ENCODE measurements around the gene PDE1C.

Gene PDE1C

DNA sequence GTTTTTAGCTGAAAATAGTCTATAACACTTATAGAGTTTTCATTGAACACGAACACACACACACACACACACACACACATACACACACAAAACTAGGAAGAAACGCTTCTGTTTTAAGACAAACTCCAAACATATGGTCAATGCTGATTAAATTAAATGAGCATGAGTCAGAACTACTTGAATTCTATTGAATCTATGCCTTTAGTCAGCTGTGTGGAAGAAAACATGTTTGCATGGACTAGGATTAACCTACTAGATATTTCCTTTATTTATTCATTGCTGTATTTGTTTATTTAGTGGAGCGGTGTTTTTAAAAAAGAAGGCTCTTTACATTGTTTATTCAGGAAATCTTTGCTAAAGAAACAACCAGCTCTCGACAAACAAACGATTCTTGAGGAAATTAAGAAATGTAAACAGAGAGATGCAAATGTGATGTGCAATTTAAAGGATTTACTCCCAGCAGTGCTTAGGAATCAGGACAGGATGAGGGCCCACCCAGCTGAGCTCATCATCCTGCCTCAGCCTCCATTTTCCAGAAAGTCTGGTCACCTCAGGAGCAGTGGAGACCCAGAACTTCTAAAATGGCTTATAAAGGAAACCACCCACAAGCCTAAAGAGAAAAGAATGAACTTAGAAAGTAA is 83.2 kb downstream of the PDE1C start:
- no peak for DNase-seq

DNA sequence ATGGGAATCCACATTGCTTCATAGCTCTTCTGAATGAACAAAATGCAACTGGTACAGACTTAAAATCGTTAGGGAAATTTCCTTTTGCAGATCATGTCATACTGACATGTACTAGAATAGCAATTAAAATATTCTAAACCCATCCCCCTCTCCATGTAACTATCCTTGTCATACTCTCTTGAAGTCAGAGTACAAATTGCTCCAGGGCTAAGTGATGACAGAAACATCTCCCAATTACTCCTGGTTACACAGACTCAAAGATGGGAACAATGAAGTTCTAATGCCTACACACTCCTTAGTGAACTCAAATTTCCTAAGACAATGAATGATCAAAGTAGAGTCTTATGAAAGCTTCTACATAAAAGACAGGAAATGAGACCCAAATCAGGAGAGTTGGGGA is 87.2 kb downstream of the PDE1C start:
- DNase-seq = no peak

DNA sequence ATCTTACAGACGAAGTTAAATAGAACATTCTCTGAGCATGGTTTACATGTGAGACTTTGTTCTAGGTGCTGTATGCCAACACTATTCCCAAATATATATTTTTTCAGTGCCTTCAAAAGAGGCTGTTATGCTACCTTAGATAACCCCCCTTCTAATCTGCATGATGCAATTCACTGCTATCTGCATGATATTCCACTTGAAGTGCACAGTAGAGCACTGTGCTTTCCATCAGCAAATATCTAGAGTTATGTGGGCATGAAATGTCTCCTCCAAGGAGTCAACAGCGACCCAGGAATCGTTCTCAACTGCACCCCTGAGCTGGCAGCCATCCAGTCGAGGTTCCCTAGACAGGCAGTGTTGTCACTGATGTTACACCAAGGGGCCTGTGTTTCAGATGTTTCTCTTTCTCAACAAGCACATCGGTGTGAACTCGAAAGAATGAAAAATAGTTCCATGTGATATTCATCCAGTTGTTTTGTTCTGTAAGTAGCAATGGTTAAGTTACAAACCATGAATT is 88.3 kb downstream of the PDE1C start:
- DNase-seq = no peak

DNA sequence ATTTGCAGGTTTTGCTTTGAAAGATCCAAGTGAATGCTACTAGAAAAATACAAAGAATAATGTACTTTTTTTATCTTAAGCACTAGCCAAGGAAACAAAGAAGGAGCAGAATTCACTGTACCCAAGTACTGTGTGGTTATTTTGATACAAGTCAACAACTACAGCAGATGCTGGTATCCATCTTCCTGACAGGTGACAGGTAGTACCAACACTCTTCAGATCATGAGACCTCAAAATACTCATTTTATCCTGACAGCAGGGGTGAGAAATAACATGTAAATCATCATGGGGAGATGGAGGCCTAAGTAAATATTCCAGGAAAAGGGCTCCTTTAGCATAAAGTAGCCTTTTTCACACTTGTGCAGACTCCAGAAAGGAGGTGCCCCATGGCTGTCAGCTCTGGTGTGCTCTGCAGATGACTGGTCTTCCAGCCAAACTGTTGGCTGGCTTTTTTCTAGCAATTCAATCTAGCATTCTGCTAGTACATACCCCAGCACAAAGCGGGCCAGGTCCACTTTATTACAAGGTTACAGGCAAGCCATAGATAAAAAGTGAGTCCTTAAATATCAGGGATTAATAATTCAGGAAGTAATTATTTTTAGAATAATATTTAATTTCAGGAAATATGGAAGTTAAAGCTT is 90.4 kb downstream of the PDE1C start:
- DNase-seq = no peak

DNA sequence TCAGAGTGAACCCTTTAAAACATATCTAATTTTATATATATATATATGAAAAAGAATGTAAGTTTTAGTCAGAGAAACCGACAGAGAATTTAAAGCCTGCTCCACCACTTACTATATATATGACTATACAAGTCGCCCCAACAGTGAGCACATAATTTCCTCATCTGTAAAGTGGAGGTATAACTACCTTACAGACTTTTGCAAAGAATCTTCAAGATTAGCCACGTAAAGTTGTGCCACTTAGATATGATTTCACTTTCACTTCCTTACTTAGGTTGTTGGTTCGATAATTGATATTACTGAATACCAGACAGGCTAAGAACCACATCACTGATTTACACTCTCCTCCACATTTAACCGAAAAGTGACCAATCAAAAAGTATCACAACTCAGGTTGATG is 94.7 kb downstream of the PDE1C start:
- no peak for DNase-seq

DNA sequence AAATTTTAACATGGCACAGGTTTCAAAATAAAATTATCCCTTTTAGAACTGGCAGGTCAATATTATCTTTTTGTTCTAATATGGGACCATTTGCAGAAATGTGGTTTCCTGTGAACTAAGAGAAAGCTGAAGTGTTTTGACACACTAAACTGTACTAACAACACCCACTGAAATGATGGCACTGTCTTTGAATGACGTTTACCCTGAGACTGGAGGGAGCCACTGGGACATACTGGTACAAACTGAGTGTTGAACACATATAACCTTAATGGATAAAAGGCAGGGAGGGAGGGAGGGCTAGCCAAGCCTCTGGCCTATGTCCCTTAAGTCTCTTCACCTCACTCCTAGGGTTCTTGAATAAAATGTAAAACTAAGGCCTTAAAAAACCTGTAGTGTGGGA is 95.9 kb downstream of the PDE1C start:
- DNase-seq = no peak

DNA sequence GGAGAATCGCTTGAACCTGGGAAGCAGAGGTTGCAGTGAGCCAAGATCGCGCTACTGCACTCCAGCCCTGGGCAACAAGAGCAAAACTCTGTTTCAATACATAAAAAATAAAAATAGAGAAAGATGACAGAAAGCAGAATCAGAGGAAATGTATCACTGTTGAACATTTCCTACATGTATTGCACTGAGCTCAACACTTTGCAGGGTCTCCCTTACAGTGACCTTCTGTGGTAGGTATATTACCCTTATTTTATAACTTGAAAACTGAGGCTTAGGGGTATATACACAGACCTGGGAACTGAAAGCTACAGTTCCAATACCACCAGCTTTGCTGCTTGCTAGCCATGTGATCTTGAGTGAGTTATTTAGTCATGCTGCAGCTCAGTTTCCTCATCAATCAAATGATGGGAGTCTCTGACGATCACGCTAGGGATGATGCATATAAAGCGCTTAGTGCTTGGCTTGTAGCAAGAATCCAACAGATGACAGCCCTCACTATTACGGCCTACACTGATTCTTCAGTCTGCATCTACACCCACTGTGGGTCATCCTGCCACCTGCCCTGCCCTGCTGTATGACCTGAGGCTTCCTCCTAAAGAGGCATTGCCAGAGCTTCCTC is 99.0 kb downstream of the PDE1C start:
- no peak for DNase-seq

DNA sequence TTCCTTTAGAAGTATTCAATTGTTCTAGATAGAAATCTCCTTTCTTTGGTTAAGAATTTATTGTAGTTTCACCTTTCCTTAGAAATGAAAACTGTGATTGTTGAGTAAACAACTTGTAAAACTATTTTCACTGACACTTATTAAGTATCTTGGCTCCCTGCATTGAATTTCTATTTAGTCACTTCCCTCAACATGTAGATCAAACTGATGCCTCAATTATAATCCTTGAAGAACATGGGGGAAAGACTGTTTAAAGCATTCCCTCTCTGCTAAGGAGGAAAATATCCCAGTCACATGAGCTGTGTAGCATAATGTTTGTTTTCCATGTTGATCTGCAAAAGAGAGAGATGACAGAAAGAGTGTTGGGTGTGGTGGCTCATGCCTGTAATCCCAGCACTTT is 99.7 kb downstream of the PDE1C start:
- DNase-seq = no peak

DNA sequence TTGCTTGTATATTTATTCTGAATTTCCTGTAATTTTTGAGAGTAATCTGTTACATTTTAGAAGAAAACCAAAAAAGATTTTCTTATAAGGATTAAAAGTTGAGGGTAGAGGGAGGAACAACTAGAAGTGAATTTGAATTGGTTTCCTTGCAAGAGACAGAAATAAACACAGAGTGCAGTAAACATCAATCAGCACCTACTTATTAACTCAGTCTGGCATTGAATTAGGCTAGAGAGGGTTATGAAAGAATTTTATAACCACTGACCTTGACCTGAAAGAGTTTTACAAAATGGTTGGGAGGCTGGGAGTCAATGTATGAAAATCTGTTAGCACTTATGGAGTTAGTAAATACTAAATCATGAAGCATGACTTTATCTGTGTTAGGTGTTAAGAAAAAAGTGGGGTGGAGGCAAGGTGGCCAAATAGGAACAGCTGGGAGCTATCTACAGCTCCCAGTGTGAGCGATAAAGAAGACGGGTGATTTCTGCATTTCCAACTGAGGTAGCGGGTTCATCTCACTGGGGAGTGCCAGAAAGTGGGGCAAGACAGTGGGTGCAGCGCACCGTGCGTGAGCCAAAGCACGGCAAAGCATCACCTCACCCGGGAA is 106.5 kb downstream of the PDE1C start:
- no peak for DNase-seq

DNA sequence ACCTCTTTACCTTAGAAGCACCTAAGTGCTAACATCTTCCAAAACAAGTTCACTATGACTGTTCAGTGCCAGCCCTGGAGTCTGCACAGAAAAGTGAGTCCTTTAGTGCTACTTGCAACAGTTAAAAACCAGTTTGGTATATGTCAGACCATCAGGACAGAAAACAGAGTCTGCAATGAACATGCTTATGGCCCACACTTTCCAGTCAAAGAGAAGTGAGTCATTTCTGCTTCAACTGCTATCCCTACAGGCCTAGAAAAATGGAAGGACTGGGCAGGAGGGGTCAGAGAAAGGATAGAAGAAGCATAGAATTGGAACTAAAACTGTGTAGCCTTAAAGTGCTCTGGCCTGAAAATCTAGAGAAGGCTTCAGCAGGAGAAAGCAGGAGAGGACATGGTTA is 108.0 kb downstream of the PDE1C start:
- DNase-seq = no peak

DNA sequence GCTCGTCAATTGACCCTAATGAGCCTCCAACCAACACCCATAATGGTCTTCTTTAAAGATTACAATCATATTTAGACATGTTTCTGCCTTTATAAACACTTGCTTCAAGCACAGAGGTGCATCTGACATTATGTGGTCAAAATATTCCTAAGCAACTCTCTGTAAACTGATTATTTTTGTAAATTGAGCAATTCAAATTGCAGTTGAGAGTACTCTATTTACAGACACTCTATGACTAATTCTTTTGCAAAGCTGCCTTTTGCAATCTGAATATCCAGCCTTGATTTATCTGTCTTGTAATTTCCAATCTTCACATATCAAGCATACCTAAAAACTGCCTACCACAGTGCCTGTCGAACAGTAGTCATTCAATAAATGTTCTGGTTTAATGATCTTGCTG is 112.0 kb downstream of the PDE1C start:
- no peak for DNase-seq

DNA sequence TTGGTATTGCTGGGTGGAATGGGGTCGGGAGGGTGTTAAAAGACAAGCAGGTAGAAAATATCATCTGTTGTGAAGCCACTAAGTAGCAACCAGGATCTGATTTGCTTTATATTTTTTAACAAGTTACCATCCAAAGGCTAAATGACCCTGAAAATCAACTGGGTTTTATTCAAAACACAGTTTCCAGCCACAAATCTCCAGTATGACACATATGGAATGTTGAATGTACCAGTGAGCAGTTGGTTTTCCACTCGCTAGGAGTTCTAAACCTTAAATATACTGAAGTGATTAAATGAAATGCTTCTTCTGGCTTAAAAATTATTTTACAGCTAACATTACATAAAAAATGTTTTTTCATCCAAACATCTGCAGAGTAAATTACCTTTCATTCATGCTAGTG is 112.5 kb downstream of the PDE1C start:
- DNase-seq = no peak

DNA sequence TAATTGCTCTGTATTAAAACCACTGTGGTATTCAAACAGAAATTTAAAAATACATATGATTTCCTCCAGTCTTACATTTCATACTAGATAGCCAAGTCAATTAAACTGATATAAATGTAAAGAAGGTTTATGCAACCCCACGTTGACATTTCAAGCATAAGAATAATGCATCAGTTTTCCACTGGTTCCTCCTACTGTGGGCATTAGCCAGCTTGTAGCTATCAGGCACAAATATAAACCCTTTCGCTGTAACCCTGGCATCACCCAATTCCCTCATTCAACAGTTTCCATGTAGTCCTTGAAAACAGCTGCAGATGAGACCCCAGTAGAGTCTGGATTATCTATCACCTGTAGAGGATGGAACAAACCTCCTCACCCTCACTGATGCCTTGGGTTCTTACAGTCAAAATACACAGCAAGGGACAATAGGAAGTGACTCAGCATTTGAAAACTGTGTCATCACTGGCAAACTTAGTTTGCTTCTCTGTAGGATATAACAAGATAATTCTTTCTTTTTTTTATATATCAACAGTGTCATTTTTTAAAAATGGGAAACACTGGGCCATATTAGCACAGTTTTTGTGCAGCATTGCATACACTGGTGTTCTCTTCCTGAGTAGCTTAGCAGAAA is 113.0 kb downstream of the PDE1C start:
- no peak for DNase-seq

DNA sequence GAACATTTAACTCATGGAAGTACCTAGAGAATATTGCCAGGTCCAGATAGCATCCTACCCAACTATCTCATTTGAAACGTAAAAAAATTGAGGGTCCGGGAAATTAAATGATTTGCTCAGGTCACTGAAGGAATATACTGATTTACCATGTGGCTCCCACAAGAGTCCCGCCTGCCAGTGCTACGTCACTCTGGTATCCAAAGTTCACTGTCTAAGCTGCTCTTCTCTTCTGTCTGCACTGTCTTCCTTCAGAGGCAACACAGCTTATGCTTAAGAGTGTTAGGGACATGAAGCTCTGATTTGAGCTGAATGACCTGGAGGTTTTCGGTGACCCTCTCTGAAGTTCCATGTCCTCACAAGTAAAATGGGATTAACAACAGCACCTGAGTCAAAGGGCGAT is 114.6 kb downstream of the PDE1C start:
- DNase-seq = no peak

DNA sequence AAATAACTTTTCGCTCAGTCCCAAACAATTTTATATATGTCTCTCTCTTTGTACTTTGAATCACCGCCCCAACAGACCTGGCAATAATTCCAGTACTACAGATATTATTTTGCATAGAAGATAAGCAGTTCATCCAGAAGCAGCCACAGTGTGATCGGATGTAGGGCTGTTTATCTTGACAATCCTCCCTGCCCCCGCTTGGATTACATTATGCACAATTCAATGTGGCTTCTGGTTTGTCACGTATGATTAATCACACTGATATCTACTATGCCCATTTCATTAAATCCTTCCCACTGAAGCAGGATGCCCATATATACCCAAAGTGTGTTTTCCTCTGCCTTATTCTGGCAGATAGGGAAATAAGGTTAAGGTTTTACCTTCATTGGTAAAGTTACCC is 115.2 kb downstream of the PDE1C start:
- no peak for DNase-seq

DNA sequence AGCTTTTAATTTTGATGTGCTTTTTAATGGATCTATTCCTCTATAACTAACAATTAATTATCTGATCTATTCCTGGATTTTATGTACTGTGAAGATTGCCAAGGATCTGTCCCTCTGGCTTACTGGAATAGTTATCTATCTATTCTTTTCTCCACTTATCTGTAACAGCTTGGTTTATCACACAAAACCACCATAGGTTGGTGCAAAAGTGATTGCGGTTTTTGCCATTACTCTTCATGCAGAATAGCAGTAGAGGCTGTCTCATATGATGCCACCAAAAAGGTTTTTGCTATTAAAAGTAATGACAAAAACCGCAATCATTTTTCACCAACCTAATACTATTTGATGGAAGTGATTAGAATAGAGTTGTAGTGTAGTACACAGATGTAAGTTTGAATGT is 115.7 kb downstream of the PDE1C start:
- DNase-seq = no peak

DNA sequence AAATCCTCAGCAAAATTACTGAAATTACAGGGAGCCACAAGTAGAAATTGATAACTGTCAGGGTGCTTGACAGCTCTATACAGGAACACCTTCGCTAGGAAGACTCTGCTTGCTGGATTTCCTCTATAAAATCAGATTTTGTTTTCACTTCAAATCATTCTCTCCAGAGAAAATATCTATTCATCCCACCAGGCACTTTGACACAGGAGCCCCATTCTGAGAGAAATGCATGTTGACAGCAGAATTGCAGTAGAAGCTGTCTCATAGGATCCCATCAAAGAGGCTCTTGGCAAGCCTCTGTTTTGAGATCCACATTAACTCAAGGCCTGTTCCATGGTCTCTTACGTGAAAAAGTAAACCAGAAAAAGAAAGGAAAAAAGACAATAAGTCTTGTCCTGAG is 116.8 kb downstream of the PDE1C start:
- no peak for DNase-seq

DNA sequence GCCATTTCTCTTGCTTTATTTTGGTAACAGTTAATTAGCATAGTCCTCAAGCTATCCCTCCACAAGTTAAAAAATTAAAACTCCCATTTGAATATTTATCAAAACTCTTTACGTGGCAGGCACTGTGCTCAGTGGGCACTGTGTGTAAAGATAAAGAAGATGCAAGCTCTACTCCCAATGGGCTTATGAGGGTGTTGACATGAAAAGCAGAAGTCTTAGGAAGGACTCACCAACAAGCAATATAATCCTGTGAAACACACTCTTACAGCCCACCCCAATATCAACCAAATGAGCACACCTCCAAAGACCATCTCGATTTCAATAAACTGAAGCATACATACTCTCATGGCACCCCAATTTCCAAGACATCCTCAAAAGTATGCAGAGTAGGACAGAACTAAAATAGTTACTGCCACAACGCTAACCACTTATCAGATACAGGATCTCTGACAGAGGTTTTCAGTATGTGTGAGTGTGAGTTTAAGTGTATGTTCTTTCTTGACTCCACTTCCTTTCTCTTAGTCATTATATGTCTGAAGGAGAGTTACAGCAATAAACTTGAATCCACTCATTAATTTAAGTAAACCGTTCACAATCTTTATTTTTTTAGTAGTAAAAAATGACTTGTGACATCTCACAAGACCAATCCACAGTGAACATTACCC is 120.0 kb downstream of the PDE1C start:
- DNase-seq = no peak

DNA sequence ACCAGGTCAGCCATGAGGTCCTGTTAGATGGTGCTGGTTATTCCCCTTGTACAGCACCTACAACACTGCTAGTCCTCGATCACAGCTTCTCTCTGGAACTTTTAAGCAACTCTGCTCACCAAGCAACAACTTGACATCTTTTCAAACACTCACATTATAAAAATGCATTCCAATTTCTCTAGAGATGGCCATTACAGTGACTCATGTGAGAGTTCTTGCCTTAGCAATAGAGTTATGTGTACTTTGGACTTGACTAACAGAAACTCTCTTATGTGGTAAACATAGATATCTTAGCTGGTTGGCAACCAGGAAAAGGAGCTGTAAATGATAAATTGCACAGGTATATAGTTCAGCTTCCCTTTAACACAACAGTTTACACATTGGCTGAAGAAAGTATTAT is 122.2 kb downstream of the PDE1C start:
- DNase-seq = no peak

DNA sequence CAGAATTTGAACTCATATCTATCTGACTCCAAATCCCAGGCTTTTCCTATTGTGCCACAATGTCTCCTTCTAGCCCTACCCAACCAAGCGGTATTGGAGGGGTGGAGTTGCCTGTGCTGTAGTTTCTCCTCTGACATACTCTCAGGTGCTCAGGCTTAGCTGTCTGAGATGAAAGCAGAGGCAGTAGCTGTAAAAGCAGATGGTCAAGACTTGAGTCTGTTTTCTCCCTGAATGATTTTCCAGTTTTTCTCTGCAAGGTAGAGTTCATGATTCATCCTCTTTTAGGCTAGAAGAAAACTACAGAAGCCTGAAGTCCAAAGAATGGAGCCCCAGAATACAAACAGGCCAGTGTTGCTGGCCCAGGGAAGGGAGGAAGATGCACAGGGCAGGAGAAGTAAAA is 130.0 kb downstream of the PDE1C start:
- DNase-seq = no peak

DNA sequence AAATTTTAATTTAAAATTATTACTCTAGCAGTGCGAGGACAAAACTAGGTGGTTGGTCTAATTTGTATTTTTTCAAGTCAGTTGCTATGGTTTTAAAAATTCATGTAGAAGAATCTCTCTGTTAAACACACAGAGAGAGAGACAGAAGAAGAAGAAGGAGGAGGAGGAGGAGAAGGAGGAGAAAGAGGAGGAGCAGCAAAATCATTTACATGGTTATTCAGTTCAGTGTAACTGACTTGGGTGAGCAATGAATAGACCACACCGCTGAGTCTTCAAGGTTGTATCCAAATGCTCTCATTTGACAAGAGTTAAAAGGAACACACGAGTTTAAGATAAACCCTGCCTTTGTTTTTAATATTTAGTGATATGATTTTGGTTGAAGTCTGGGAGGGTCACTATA is 131.1 kb downstream of the PDE1C start:
- DNase-seq = no peak

DNA sequence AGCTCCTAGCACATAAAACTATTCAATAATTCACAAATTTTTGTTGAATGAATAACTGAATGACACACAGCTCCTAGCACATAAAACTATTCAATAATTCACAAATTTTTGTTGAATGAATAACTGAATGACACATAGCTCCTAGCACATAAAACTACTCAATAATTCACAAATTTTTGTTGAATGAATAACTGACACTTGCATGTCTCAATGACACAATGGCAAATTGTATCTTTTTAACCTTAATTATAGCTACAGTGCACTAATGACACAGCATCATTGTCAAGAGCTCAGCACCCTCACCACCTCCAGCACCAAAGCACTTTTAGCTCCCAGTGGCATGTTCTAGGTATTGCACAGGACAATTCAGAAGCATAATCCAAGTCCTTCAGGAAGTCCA is 131.6 kb downstream of the PDE1C start:
- no peak for DNase-seq

DNA sequence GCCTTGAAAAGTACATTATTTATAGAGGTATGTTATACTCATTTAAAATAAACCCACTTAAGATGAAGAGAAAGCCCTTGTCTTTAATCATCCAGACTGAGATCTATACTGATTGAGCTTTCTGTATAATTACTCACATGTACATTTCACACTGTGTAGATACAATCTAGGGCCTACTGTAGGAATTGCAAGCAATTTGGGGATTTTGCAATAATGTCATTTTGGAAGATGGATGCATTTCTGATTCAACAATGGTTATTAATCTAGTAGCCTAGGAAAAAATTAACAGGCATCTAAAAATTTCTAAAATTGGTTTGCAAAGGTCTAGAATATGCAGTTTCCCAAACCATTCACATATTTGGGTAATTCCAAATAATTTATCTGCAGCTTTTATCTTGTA is 132.2 kb downstream of the PDE1C start:
- no peak for DNase-seq

Measured in inflammatory macrophage treated with lipopolysaccharide for 4 hours (primary cell).